SK-MEL-5 (cell line): Measurements from ENCODE around the gene RBM10. TPM values are rescaled to one million over a fixed set of nuclear protein-coding genes. Genes with fewer than 3 reads are reported as not detected.
A peak's percentile ranks its signal among the peaks of the same experiment; 100 is the strongest.

Source experiments
- DNase-seq: peaks from one replicate; pipeline ENCODE4 v3.0.0-alpha.2; 2016; ENCODE audit warnings: low read depth, low spot score
- in situ Hi-C: cut with HindIII; loops from 2 replicates; pipeline ENCODE4 v1.10.0; 2016; ENCODE audit warnings: low sequenced_read_pairs, high pct_unique_total_duplicates, low pct_unique_long_range_greater_than_20kb
- total RNA-seq: library from RNA; depleted of rRNA; stranded (reverse); fragments of >200 nt; shearing (Covaris generic); gene quantifications from 2 replicates; pipeline ENCODE4 v1.2.3, GENCODE V29; 2014

The RBM10 gene
- total RNA-seq, 1 experiment from 2014 or later, result 42.6 TPM

GRCh38 chrX:47222751-47223350 is 77.8 kb downstream of the RBM10 start:
- in situ Hi-C loops, result no loop called here

DNA sequence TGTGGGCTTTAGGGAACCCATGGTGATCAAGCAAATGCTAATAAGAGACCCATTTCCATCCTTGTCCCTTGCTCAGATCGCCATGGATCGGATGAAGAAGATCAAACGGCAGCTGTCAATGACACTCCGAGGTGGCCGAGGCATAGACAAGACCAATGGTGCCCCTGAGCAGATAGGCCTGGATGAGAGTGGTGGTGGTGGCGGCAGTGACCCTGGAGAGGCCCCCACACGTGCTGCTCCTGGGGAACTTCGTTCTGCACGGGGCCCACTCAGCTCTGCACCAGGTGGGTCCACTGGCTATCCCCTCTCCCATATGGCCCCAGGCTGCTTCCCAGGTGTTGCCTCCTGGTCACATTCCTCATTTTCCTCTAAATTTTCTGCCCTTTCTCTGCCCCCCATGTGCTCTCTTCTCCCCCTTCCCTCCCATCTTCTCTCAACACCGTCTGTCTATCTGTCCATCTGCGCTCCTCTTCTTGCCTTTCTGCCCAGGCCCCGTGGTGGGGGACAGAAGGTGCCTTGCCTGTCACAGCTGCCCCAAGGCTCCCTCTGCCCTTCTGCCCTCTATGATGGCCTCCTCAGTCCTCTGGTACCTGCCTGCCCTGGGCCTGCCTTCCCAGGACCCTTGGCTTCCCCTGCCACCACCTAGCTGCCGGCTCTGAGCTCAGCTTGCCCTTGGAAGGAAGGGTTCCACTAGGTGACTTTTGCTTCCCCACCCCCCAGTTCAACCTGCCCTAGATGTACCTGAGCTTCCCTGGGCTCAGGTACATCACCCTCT is 78.6 kb downstream of the RBM10 start:
- in situ Hi-C loops, result no loop called here
- DNase-seq, result no peak

More at GRCh38 chrX:47222751-47223350, 77.8 kb downstream of the RBM10 start:
- DNase-seq, result no peak

- no peak for DNase-seq
- in situ Hi-C loops, result no loop called here
Observed at GRCh38 chrX:47224266-47224895, 79.4 kb downstream of the RBM10 start.

- no peak for DNase-seq
- in situ Hi-C loops, result no loop called here
Observed at GRCh38 chrX:47224896-47225290, 79.9 kb downstream of the RBM10 start.

- DNase-seq, result no peak
- in situ Hi-C loops, result no loop called here
Observed at GRCh38 chrX:47226071-47226470, 81.0 kb downstream of the RBM10 start.

DNA sequence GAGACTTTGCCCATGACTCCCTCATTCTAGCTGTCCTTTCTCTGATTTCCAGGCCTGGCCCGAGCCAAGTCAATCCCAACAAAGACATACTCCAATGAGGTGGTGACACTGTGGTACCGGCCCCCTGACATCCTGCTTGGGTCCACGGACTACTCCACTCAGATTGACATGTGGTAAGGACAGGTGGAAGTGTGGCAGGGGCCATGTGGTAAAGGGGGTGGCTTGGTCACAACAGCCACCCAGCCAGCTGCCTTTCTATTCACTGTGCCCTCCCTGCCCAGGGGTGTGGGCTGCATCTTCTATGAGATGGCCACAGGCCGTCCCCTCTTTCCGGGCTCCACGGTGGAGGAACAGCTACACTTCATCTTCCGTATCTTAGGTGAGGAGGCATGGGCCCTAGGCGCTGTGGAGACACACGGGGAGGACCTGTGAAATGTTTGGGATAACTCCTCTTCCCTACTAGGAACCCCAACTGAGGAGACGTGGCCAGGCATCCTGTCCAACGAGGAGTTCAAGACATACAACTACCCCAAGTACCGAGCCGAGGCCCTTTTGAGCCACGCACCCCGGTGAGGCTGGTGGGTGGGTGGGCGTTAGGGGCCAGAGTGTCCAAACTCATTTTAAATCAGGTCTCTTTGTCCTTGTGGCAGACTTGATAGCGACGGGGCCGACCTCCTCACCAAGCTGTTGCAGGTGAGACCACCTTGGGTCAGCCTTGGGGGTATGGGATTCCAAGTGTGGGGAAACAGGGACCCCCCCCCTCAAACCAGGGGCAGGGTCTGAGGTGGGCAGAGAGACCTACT is 81.7 kb downstream of the RBM10 start:
- DNase-seq, result no peak
- in situ Hi-C loops, result no loop called here

GRCh38 chrX:47227334-47227583 is 82.2 kb downstream of the RBM10 start:
- no peak for DNase-seq
- in situ Hi-C loops, result no loop called here

DNA sequence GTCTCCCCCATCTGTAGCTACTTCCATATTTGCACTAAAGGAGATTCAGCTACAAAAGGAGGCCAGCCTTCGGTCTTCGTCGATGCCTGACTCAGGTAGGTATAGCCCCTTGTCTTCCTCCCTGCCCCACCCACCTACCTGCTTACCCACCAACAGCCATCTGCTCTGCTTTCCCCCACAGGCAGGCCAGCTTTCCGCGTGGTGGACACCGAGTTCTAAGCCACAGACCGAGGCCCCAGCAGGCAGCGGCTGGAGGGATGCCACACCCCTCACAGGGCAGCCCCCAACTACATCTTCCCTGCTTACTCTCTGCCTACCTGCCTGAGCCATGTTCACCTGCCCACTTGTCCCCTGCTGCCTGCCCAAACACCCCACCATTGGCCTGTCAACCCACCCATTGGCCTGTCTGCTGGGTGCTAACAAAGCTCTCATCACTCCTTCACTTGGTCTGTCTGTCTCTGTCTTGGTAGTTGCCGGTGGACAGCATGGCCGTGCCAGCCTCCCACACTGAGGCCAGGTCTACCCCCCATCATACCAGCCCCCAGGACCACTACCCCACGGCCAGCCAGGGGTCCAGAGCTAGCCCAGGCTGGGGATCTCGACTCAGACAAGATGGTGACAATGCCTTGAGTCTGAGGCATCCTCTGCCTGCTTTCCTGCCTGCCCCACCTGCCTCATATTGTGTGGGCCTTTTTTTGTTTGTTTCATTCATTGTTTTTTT is 83.7 kb downstream of the RBM10 start:
- in situ Hi-C loops, result no loop called here
- DNase-seq, result no peak

DNA sequence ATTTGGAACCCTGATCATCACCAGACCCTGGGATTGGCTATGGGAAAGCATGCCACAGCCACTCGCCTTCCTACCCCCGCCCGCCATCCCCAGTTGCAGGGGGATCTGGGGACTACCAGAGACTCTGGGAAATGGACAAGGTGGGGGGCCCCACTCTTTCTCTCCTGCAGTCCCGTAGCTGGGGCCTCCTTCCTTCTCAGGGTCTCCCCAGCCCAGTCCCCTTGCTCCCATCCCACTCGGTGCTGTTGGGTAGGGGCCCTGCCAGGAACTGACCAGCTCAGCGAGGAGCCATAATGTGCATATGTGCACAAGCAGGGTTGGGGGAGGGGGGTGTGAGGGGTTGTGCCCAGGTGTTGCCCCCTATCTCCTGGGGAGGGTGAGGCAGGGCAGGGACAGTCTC is 84.4 kb downstream of the RBM10 start:
- DNase-seq, result no peak
- in situ Hi-C loops, result no loop called here

DNA sequence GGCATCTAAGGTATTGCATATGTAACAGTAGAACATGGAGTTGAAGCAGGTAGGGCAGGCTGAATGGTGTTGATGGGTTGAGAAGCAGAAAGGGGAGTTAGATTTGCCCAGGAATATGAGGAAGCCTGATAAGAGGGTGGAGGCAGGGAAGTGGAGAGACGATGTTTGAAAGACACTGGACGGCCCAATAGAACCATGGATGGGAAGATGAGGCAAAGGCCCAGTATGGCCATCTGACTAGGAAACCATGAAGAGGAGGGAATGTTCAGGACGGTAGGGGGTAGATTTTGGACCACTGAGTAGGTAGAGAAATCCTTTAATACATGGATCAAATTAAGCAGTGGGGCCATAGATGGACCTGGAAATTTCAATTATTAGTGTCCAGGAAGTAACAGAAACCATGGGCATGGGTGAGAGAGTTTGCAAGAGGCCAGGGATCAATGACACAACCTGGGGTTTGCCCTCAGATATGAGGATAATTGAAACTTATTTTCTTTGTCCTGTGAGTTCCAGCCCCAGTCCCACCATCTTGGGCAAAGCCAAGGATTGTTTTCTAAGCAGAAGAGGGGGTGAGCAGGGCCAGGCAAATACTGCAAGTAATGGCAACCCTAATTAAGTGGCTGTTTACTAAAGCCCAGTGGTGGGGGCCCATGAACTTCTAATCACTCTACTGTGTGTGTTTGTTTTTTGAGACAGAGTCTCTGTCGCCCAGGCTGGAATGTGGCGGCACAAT is 85.3 kb downstream of the RBM10 start:
- DNase-seq, result no peak
- in situ Hi-C loops, result no loop called here

DNA sequence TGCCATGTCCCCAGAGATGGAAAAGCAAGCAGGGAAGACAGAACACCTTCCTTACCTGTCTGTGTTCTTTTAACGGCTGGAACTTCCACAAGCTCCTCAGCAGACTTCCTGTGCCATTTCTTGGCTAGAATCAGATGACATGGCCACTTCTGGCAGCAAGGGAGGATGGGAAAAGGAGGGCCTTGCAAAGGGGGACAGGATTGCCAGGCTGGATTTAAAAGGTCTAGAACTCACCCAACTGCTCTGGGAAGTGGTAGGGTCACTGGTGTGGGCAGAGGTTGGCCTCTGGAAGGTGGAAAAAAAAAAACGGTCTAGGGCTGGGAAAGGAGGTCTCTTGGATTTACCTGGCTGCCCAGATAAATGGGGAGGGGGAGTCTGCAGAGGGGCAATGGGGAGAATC is 86.1 kb downstream of the RBM10 start:
- DNase-seq, result no peak
- in situ Hi-C loops, result no loop called here

DNA sequence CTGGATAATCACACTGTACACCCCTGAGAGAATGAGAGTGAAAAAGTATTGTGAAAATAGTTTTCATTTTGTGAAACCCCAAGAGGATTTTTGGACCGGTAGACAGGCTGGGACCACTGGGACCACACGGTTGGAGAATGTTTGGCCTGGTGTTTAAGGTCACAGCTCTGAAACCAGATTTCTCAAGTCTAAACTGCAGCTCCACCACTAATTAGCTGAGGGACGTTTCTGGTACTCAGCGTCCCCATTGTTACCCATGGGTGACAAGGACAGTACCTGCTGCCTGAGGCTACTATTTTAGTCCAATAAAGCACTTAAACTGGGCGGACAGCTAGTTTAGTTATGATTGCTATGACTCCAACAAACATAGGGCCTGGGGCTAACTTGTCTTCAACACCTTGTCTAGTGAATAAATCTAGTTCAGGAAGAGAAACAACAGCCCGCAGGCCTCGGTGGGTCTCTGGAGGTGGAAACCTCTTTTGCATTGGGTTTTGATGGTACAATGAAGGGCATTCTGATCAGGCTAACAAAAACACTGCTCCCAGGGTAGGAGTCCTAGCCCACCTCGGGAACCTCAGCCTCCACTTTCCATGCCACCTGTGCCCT is 87.3 kb downstream of the RBM10 start:
- no peak for DNase-seq
- in situ Hi-C loops, result no loop called here

DNA sequence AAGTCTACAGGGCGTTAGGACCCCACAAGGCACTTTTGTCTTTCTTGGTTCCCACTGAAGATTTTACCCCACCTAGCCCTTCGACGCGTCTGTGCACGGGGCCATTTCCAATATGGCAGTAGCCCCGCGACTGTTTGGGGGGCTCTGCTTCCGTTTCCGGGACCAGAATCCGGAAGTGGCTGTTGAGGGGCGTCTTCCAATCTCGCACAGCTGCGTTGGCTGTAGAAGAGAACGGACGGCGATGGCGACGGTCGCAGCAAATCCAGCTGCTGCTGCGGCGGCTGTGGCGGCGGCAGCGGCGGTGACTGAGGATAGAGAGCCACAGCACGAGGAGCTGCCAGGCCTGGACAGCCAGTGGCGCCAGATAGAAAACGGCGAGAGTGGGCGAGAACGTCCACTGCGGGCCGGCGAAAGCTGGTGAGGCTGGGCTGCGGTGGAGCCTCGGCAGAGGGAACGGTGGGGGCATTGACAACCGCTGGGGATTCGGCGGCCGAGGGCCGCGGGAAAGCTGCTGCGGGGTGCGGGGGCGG is 87.8 kb downstream of the RBM10 start, which contains the start of gene USP11:
Gene USP11, plus strand, starts transcription at position 207 of the 530 bp plus-strand sequence. Its CDS starts 35 bp downstream, at position 242.
- peak; percentile 47 for DNase-seq
- in situ Hi-C loops, result no loop called here

DNA sequence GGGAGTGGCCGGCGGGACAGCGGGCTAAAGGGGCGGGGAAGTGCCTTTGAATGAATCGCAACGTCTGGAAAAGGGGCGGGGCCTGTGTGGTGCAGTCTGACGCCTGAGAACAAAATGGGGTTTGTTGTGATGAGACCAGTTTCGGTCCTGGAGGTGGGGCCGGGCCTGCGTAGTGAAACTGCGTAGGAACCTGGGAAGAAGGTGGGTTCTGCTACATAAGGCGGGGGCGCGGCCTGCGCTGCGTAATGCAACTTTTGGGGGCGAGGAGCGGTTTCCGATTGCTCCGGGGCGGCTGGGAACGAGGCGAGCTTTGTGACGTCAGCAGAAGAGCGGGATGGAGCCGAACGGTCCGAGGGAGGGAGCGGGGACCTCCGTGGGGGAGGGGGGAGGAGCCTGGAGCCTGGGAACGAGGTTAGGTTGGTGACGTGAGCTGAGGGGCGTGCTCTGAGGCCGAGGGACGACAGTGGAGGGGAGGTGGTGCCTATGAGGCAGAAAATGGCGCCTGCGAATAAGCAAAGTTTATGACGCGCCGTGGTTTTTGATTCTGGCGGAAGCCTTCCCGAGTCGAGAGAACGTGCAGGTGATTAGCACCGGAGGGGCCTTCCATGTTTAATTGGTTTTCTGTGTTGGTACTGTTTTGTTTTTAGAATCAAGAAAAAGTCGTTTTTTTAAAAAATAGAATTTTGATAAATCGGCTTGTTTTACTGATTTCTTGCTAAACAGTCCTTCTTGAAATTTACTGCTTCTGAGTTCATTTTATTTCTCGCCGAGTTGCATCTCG is 88.5 kb downstream of the RBM10 start:
- in situ Hi-C loops, result no loop called here
- peak; percentile 95 for DNase-seq

DNA sequence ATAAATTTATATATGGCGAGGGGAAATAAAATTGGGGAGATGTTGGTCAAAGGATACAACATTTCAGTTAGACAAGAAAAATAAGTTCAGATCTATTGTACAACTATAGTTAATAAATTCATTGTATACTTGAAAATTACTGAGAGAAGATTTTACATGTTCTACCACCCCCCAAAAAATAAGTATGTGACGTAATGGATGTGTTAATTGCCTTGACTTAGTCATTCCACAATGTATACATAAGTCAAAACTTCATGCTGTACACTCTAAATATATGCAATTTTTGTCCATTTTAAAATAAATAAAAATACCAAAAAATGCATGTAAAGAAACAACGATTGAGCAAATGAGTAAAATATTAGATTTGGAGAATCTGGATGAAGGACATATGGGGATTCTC is 89.6 kb downstream of the RBM10 start:
- DNase-seq, result no peak
- in situ Hi-C loops, result no loop called here

GRCh38 chrX:47235691-47236103 is 90.7 kb downstream of the RBM10 start:
- no peak for DNase-seq
- in situ Hi-C loops, result no loop called here
